H9 (cell line): Measurements from ENCODE around the gene SASS6. TPM values are rescaled to one million over a fixed set of nuclear protein-coding genes. Genes with fewer than 3 reads are reported as not detected.

Experiments used
- DNase-seq: peaks from one replicate; pipeline ENCODE4 v3.0.0-alpha.2; 2017
- H2AFZ ChIP-seq: one replicate; pipeline ENCODE4 v1.6.1; 2013; ENCODE audit warnings: mild to moderate bottlenecking, low read length, control low read depth, moderate library complexity
- H2AK5ac ChIP-seq: 2 replicates; pipeline ENCODE4 v1.6.1; 2013; ENCODE audit warnings: low read length, control low read depth, mixed read lengths; ENCODE audit not compliant: insufficient read length
- H2BK120ac ChIP-seq: one replicate; pipeline ENCODE4 v1.6.1; 2013; ENCODE audit warnings: low read depth, mild to moderate bottlenecking, low read length, control low read depth, inconsistent platforms; ENCODE audit not compliant: poor library complexity, severe bottlenecking
- H2BK12ac ChIP-seq: 2 replicates; pipeline ENCODE4 v1.6.1; 2013; ENCODE audit warnings: low read length, control low read depth, mixed read lengths, low read depth; ENCODE audit not compliant: insufficient read length
- H2BK15ac ChIP-seq: 2 replicates; pipeline ENCODE4 v1.6.1; 2013; ENCODE audit warnings: low read depth, low read length, control low read depth
- H2BK20ac ChIP-seq: one replicate; pipeline ENCODE4 v1.6.1; 2013; ENCODE audit warnings: low read depth, mild to moderate bottlenecking, low read length, control low read depth, inconsistent platforms; ENCODE audit not compliant: poor library complexity, severe bottlenecking
- H2BK5ac ChIP-seq: 2 replicates; pipeline ENCODE4 v1.6.1; 2013; ENCODE audit warnings: low read length, control low read depth, mixed read lengths; ENCODE audit not compliant: insufficient read length
- H3K14ac ChIP-seq: 2 replicates; pipeline ENCODE4 v1.6.1; 2013; ENCODE audit warnings: low read length, control low read depth; ENCODE audit not compliant: insufficient read depth
- H3K18ac ChIP-seq: 2 replicates; pipeline ENCODE4 v1.6.1; 2013; ENCODE audit warnings: low read depth, mild to moderate bottlenecking, mixed read lengths, low read length, control low read depth; ENCODE audit not compliant: insufficient read length
- H3K23ac ChIP-seq: 2 replicates; pipeline ENCODE4 v1.6.1; 2013; ENCODE audit warnings: low read length, control low read depth, mixed read lengths, low read depth; ENCODE audit not compliant: insufficient read length
- H3K23me2 ChIP-seq: 2 replicates; pipeline ENCODE4 v1.6.1; 2013; ENCODE audit warnings: low read depth, mild to moderate bottlenecking, mixed read lengths, low read length, control low read depth; ENCODE audit not compliant: insufficient read length, poor library complexity, severe bottlenecking
- H3K27ac ChIP-seq: 2 replicates; pipeline ENCODE4 v1.5.1; 2013; ENCODE audit warnings: low read length, control low read depth, mixed read lengths, low read depth; ENCODE audit not compliant: insufficient read length
- H3K27me3 ChIP-seq: 2 replicates; pipeline ENCODE4 v1.6.1; 2013; ENCODE audit warnings: low read length, control low read depth, inconsistent platforms; ENCODE audit not compliant: insufficient read depth
- H3K4ac ChIP-seq: 2 replicates; pipeline ENCODE4 v1.6.1; 2013; ENCODE audit warnings: low read depth, mild to moderate bottlenecking, control low read depth, inconsistent platforms, low read length, moderate library complexity
- H3K4me1 ChIP-seq: 2 replicates; pipeline ENCODE4 v1.6.1; 2013; ENCODE audit warnings: low read length, control low read depth, inconsistent platforms; ENCODE audit not compliant: insufficient read depth
- H3K4me2 ChIP-seq: 2 replicates; pipeline ENCODE4 v1.6.1; 2013; ENCODE audit warnings: low read length, control low read depth, mixed read lengths; ENCODE audit not compliant: insufficient read length, insufficient read depth
- H3K56ac ChIP-seq: 2 replicates; pipeline ENCODE4 v1.6.1; 2013; ENCODE audit warnings: low read depth, mild to moderate bottlenecking, mixed read lengths, low read length, control low read depth; ENCODE audit not compliant: insufficient read length
- H3K79me1 ChIP-seq: 2 replicates; pipeline ENCODE4 v1.6.1; 2013; ENCODE audit warnings: low read depth, mild to moderate bottlenecking, moderate library complexity, low read length, control low read depth, inconsistent platforms; ENCODE audit not compliant: insufficient read depth, poor library complexity, severe bottlenecking
- H3K79me2 ChIP-seq: 2 replicates; pipeline ENCODE4 v1.6.1; 2013; ENCODE audit warnings: low read length, control low read depth, inconsistent platforms; ENCODE audit not compliant: insufficient read depth
- H3K9ac ChIP-seq: 2 replicates; pipeline ENCODE4 v1.6.1; 2013; ENCODE audit warnings: low read length, control low read depth, mixed read lengths; ENCODE audit not compliant: insufficient read length; ENCODE audit errors: extremely low read depth
- H3K9me3 ChIP-seq: one replicate; pipeline ENCODE4 v1.6.1; 2013; ENCODE audit warnings: low read depth, low read length, inconsistent platforms; ENCODE audit not compliant: control insufficient read depth
- H3T11ph ChIP-seq: one replicate; pipeline ENCODE4 v1.6.1; 2013; ENCODE audit warnings: mild to moderate bottlenecking, low read length, control low read depth, inconsistent platforms
- H4K20me1 ChIP-seq: one replicate; pipeline ENCODE4 v1.6.1; 2013; ENCODE audit not compliant: control insufficient read depth, insufficient read length, insufficient read depth
- H4K5ac ChIP-seq: 2 replicates; pipeline ENCODE4 v1.6.1; 2013; ENCODE audit warnings: low read depth, mild to moderate bottlenecking, mixed read lengths, low read length, control low read depth; ENCODE audit not compliant: insufficient read length
- H4K8ac ChIP-seq: replicated peaks from 2 replicates; pipeline ENCODE4 v1.6.1; 2013; ENCODE audit warnings: low read length, control low read depth, mixed read lengths, low read depth; ENCODE audit not compliant: insufficient read length
- H4K91ac ChIP-seq: 2 replicates; pipeline ENCODE4 v1.6.1; 2013; ENCODE audit warnings: low read depth, mild to moderate bottlenecking, moderate library complexity, mixed read lengths, low read length, control low read depth; ENCODE audit not compliant: insufficient read length
- H3K27ac Mint-ChIP-seq, 3 experiments: 2 replicates in 2 of 3; 3 replicates in 1 of 3; pipeline ENCODE4 v1.8.0; 2020 to 2021; ENCODE audit warnings: mixed read lengths in 3 of 3, mild to moderate bottlenecking in 1 of 3, moderate library complexity in 1 of 3
- H3K27me3 Mint-ChIP-seq: 2 replicates; pipeline ENCODE4 v1.8.0; 2021; ENCODE audit warnings: low read depth, mild to moderate bottlenecking, moderate library complexity, mixed read lengths
- H3K36me3 Mint-ChIP-seq, 3 experiments: 2 replicates in 2 of 3; 3 replicates in 1 of 3; pipeline ENCODE4 v1.8.0; 2020 to 2021; ENCODE audit warnings: low read depth in 3 of 3, mixed read lengths in 3 of 3; ENCODE audit not compliant: insufficient read depth in 1 of 3
- H3K4me1 Mint-ChIP-seq, 2 experiments: 2 replicates each; pipeline ENCODE4 v1.8.0; 2020; ENCODE audit warnings: mixed read lengths in 2 of 2
- H3K4me3 Mint-ChIP-seq, 2 experiments: 2 replicates in 1 of 2; 3 replicates in 1 of 2; pipeline ENCODE4 v1.8.0; 2020 to 2021; ENCODE audit warnings: mild to moderate bottlenecking in 2 of 2, mixed read lengths in 2 of 2, moderate library complexity in 1 of 2
- H3K9me3 Mint-ChIP-seq, 2 experiments: 2 replicates in 1 of 2; 3 replicates in 1 of 2; pipeline ENCODE4 v1.8.0; 2020; ENCODE audit warnings: mild to moderate bottlenecking in 2 of 2, mixed read lengths in 2 of 2, moderate library complexity in 1 of 2
- WGBS: extraction: QIAGEN DNeasy Blood & Tissue Kit; methylation state at CpG from one replicate; pipeline ENCODE4 v1.1.7; 2013; ENCODE audit warnings: missing lambda C conversion rate, low lambda C conversion rate, mixed read lengths; ENCODE audit not compliant: insufficient read length; ENCODE audit errors: extremely low coverage; 5-methylcytosine and 5-hydroxymethylcytosine counted together
- total RNA-seq: library from RNA; stranded (reverse); gene quantifications from 2 replicates; pipeline ENCODE4 v1.2.1, GENCODE V29; 2021
- TF ChIP-seq, protein P1 (sequence below): fragments of 200-600 bp; sonication (generic); conservative IDR thresholded peaks from 3 replicates; pipeline ENCODE4 v1.8.0; 2021; ENCODE audit warnings: antibody characterized with exemption, mild to moderate bottlenecking

The SASS6 gene
- total RNA-seq, 1 experiment from 2014 or later = 15.2 TPM

- H3K4me2 ChIP-seq = no peak overlapping the region
- DNase-seq = no peak
- no peaks in the 10 kb centered on the region for H3K9me3 ChIP-seq
- H2AK5ac ChIP-seq = no peak overlapping the region
- no peaks in the 10 kb centered on the region for H3K27me3 Mint-ChIP-seq
- no peak overlapping the region for H3K4ac ChIP-seq
- H2BK12ac ChIP-seq = no peak overlapping the region
- H3K27ac Mint-ChIP-seq = peak overlapping the region; percentile 18 to 71 (median 36); a peak in 3 of 7 replicates
- no peak overlapping the region for H3K4me3 Mint-ChIP-seq
- no peak overlapping the region for H4K8ac ChIP-seq
- no peak overlapping the region for H4K5ac ChIP-seq
- H2BK15ac ChIP-seq = no peak overlapping the region
- peaks cover 16 to 23% (median 18%) of the 10 kb centered on the region in 3 experiments for H3K36me3 Mint-ChIP-seq
- no peak overlapping the region for H2BK5ac ChIP-seq
- H3K4me1 Mint-ChIP-seq = peaks cover 42 to 46% of the 10 kb centered on the region in 2 experiments
- H3K27ac ChIP-seq = no peak overlapping the region
- peaks cover 4 to 6% of the 10 kb centered on the region in 2 experiments; a peak in 4 of 5 replicates for H3K9me3 Mint-ChIP-seq
- H2AFZ ChIP-seq = no peak overlapping the region
- no peaks in the 10 kb centered on the region for H4K20me1 ChIP-seq
- H3K27me3 ChIP-seq = no peaks in the 10 kb centered on the region
- no peaks in the 10 kb centered on the region for H3K23me2 ChIP-seq
- peaks cover 56% of the 10 kb centered on the region; the same call in 1 of the 2 replicates for H3K79me2 ChIP-seq
- no peak overlapping the region for H2BK20ac ChIP-seq
- no peak overlapping the region for H3K18ac ChIP-seq
- TF ChIP-seq, protein P1, sequence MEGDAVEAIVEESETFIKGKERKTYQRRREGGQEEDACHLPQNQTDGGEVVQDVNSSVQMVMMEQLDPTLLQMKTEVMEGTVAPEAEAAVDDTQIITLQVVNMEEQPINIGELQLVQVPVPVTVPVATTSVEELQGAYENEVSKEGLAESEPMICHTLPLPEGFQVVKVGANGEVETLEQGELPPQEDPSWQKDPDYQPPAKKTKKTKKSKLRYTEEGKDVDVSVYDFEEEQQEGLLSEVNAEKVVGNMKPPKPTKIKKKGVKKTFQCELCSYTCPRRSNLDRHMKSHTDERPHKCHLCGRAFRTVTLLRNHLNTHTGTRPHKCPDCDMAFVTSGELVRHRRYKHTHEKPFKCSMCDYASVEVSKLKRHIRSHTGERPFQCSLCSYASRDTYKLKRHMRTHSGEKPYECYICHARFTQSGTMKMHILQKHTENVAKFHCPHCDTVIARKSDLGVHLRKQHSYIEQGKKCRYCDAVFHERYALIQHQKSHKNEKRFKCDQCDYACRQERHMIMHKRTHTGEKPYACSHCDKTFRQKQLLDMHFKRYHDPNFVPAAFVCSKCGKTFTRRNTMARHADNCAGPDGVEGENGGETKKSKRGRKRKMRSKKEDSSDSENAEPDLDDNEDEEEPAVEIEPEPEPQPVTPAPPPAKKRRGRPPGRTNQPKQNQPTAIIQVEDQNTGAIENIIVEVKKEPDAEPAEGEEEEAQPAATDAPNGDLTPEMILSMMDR = no peak
- no peak overlapping the region for H3K23ac ChIP-seq
- no peak overlapping the region for H3K9ac ChIP-seq
- no peak overlapping the region for H3K56ac ChIP-seq
- WGBS = no CpG with 5 or more reads among the region's 5 CpGs
- H3K14ac ChIP-seq = no peak overlapping the region
- no peak overlapping the region for H2BK120ac ChIP-seq
- H3T11ph ChIP-seq = no peak overlapping the region
- peaks cover 4% of the 10 kb centered on the region; the same call in 1 of the 2 replicates for H3K4me1 ChIP-seq
- no peak overlapping the region for H4K91ac ChIP-seq
- no peaks in the 10 kb centered on the region for H3K79me1 ChIP-seq
These were observed 87.5 kb downstream of the SASS6 start for GRCh38 chr1:100045206-100045605.
